ENCODE measurements around the gene SHOX.

Gene SHOX

DNA sequence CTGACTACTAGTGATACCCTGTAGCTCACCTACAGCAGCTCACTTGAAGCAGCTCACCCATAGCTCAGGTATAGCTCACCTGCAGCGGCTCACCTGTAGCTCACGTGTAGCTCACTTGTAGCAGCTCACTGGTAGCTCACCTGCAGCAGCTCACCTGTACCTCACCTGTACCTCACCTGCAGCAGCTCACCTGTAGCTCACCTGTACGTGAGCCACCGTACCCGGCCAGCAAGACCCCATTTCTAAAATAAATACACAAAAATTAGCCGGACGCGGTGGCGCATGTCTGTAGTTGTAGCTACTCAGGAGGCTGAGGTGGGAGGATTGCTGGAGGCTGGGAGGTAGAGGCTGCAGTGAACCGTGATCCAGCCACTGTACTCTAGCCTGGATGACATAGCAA lies 30.6 kb downstream of the SHOX start:
- H3K27me3 ChIP-seq (ENCODE audit: insufficient read depth, poor library complexity, severe bottlenecking): no peaks in the 10 kb centered on the region
- no peak overlapping the region for H3K4me3 ChIP-seq (ENCODE audit: severe bottlenecking)
- TF ChIP-seq, protein P1, sequence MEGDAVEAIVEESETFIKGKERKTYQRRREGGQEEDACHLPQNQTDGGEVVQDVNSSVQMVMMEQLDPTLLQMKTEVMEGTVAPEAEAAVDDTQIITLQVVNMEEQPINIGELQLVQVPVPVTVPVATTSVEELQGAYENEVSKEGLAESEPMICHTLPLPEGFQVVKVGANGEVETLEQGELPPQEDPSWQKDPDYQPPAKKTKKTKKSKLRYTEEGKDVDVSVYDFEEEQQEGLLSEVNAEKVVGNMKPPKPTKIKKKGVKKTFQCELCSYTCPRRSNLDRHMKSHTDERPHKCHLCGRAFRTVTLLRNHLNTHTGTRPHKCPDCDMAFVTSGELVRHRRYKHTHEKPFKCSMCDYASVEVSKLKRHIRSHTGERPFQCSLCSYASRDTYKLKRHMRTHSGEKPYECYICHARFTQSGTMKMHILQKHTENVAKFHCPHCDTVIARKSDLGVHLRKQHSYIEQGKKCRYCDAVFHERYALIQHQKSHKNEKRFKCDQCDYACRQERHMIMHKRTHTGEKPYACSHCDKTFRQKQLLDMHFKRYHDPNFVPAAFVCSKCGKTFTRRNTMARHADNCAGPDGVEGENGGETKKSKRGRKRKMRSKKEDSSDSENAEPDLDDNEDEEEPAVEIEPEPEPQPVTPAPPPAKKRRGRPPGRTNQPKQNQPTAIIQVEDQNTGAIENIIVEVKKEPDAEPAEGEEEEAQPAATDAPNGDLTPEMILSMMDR (IDR thresholded peaks at IDR 0.05; ENCODE audit: poor library complexity, severe bottlenecking): no peak
- no peaks in the 10 kb centered on the region for H3K4me1 ChIP-seq (ENCODE audit: insufficient read depth, poor library complexity, severe bottlenecking)
- H3K36me3 ChIP-seq (ENCODE audit: low read depth): no peaks in the 10 kb centered on the region
- H3K27ac ChIP-seq (ENCODE audit: poor library complexity, severe bottlenecking): no peak overlapping the region
- ATAC-seq (ENCODE audit: low read depth) (no peak), DNase-seq (ENCODE audit: low spot score) (no peak)
- H3K9me3 ChIP-seq (ENCODE audit: severe bottlenecking): peaks cover 12% of the 10 kb centered on the region

- TF ChIP-seq, protein P1 (IDR thresholded peaks at IDR 0.05; ENCODE audit: poor library complexity, severe bottlenecking): no peak
- H3K4me1 ChIP-seq (ENCODE audit: insufficient read depth, poor library complexity, severe bottlenecking): no peaks in the 10 kb centered on the region
- no peaks in the 10 kb centered on the region for H3K27me3 ChIP-seq (ENCODE audit: insufficient read depth, poor library complexity, severe bottlenecking)
- DNase-seq (ENCODE audit: low spot score) (no peak), ATAC-seq (ENCODE audit: low read depth) (no peak)
- H3K9me3 ChIP-seq (ENCODE audit: severe bottlenecking): peaks cover 12% of the 10 kb centered on the region
- H3K4me3 ChIP-seq (ENCODE audit: severe bottlenecking): no peak overlapping the region
- no peaks in the 10 kb centered on the region for H3K36me3 ChIP-seq (ENCODE audit: low read depth)
- H3K27ac ChIP-seq (ENCODE audit: poor library complexity, severe bottlenecking): no peak overlapping the region
These were observed 31.5 kb downstream of the SHOX start for GRCh38 chrX:662126-662525.

- peaks cover 15% of the 10 kb centered on the region for H3K9me3 ChIP-seq (ENCODE audit: severe bottlenecking)
- H3K4me1 ChIP-seq (ENCODE audit: insufficient read depth, poor library complexity, severe bottlenecking): no peaks in the 10 kb centered on the region
- H3K27me3 ChIP-seq (ENCODE audit: insufficient read depth, poor library complexity, severe bottlenecking): no peaks in the 10 kb centered on the region
- H3K4me3 ChIP-seq (ENCODE audit: severe bottlenecking): no peak overlapping the region
- no peak for ATAC-seq (ENCODE audit: low read depth)
- no peaks in the 10 kb centered on the region for H3K36me3 ChIP-seq (ENCODE audit: low read depth)
- no peak for DNase-seq (ENCODE audit: low spot score)
- H3K27ac ChIP-seq (ENCODE audit: poor library complexity, severe bottlenecking): no peak overlapping the region
- TF ChIP-seq, protein P1 (IDR thresholded peaks at IDR 0.05; ENCODE audit: poor library complexity, severe bottlenecking): no peak
These were observed 33.2 kb downstream of the SHOX start for GRCh38 chrX:663841-664240.

DNA sequence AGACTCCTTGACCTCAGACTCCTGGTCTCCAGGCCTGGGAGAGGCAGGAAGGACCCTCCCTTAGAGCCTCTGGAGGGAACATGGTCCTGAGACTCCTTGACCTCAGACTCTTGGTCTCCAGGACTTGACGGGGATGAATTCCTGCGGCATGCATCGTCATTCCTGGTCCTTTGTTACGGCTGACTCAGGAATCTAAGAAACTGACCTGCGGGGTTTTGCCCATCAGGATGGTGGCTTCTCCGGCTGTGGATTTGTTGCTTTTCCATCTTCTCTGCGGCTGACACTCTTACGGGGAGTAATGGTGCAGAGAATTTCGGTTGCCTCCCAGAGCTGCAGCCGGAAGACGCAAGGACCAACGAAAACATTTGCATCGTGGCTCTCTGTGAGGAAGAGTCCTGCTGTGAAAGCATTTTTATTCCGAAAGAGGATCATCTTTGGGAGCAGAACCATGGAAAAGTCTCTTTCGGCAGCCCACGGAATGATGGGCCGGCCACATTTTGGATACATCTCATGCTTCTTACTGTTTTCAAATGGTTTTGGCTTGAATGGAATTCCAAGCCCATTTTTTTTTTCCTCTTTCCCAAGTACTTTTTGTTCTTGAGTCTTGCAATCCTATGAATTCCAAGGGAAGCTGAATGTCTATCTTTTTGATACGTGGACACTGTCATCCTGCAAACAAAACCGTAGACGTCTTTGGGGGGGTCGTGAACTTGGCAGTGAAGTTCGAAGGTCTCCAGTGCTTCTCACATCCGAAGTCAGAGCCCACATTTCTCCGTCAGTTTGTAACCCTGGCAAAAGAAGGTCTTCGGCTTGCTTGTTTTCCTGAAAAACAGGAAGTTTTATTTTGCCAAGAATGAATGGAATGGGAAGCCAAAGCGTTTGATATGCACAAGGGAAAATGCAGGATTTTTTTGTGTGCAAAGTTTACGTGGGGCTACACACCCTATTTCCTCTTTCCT lies 36.5 kb downstream of the SHOX start:
- Histone ChIP-seq H3K27ac (ENCODE audit: poor library complexity, severe bottlenecking) (no peak overlapping the region), H3K9me3 (ENCODE audit: severe bottlenecking) (peaks cover 10% of the 10 kb centered on the region), H3K4me1 (ENCODE audit: insufficient read depth, poor library complexity, severe bottlenecking) (no peaks in the 10 kb centered on the region), H3K4me3 (ENCODE audit: severe bottlenecking) (no peak overlapping the region), H3K36me3 (ENCODE audit: low read depth) (no peaks in the 10 kb centered on the region), H3K27me3 (ENCODE audit: insufficient read depth, poor library complexity, severe bottlenecking) (no peaks in the 10 kb centered on the region)
- no peak for DNase-seq (ENCODE audit: low spot score)
- ATAC-seq (ENCODE audit: low read depth): no peak
- TF ChIP-seq, protein P1 (IDR thresholded peaks at IDR 0.05; ENCODE audit: poor library complexity, severe bottlenecking): no peak

DNA sequence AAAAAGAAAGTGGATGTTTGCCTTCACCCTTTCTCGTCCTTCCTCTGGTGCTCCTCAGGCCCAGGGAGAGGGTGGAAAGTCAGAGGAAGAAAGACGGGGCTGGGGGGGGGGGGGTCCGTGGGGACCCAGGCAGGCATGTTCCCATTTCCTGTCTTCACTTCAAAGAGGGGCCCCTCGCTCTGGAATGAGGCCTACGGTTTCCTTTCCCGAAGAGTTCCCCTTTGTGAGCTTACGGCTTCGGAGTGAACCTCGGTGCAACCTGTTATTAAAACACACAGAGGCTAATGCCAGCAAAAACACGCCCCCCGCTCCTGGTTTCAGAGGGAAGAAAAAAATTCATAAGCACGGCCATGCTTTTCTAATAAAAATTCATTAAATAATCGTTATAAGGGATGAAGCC lies 40.1 kb downstream of the SHOX start:
- no peak overlapping the region for H3K4me3 ChIP-seq (ENCODE audit: severe bottlenecking)
- H3K4me1 ChIP-seq (ENCODE audit: insufficient read depth, poor library complexity, severe bottlenecking): no peaks in the 10 kb centered on the region
- no peaks in the 10 kb centered on the region for H3K27me3 ChIP-seq (ENCODE audit: insufficient read depth, poor library complexity, severe bottlenecking)
- H3K27ac ChIP-seq (ENCODE audit: poor library complexity, severe bottlenecking): no peak overlapping the region
- TF ChIP-seq, protein P1 (IDR thresholded peaks at IDR 0.05; ENCODE audit: poor library complexity, severe bottlenecking): no peak
- peaks cover 20% of the 10 kb centered on the region for H3K9me3 ChIP-seq (ENCODE audit: severe bottlenecking)
- H3K36me3 ChIP-seq (ENCODE audit: low read depth): no peaks in the 10 kb centered on the region
- ATAC-seq (ENCODE audit: low read depth): no peak
- DNase-seq (ENCODE audit: low spot score): no peak

All from RWPE2 (cell line).